HG02943 (cell line): ENCODE measurements around the gene PHC2.
"Not testable (repeated sequence)": the region's sequence is repeated elsewhere in the genome, so short reads cannot be mapped to it uniquely, and the experiment has no call there.

Source experiments
- ATAC-seq: cut with Tn5 transposase; IDR thresholded peaks from one replicate; pipeline ENCODE4 v1.9.1; 2021; ENCODE audit warnings: mild to moderate bottlenecking, low read depth, moderate library complexity; ENCODE audit not compliant: unreplicated experiment

PHC2 gene

GRCh38 chr1:33299461-33300155 lies 131.3 kb downstream of the PHC2 start:
- no peak for ATAC-seq

DNA sequence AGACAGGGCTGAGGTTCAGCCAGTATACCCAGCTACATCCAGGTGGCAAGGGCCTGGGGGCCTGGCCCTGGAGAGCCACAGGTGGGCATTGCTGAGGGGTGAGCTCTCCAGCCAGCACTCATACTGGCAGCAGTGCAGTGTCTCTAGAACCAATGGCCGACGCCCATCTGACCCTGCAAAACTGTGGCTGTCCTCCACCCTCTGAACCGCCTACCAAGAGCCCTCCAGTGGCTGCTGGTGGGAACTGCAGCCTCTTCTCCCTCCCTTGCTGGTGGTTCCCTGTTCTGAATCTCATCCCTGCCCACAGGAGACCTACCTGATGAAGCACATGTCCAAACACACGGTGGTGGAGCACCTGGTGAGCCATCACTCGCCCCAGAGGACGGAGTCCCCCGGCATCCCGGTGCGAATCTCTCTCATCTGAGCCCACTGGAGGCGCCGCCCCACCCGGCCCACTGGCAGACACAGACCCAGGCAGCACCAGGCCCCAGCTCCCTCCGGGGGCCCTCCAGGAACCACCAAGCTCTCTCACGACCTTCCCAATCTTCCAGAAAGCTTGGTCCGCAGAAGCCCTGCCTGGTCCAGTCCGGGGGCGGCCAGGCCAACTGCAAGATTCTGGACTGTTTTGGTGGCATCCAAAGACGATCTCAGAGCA lies 132.1 kb downstream of the PHC2 start:
- ATAC-seq: no peak

GRCh38 chr1:33297911-33298622 lies 132.8 kb downstream of the PHC2 start:
- no peak for ATAC-seq

GRCh38 chr1:33296824-33297223 lies 134.1 kb downstream of the PHC2 start:
- ATAC-seq: no peak

DNA sequence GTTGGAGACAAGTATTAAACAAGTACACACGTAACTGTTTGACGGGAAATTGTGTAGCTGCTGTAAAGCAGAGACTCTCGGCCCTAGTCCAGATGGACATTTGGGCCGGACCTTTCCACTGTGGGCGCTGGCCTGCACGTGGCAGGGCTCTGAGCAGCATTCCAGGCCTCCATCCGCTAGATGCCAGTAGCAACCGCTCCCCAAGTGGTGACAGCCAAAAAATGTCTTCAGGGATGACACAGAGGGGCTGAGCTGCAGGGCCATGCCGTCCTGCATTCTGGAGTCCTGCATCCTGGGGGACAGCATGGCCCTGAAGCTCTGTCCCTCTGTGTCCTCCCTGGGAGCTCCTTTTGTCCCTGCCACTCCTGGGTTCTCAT lies 134.8 kb downstream of the PHC2 start:
- ATAC-seq: no peak

- ATAC-seq: peak; percentile 84
Observed at GRCh38 chr1:33295450-33296081, 135.3 kb downstream of the PHC2 start.

DNA sequence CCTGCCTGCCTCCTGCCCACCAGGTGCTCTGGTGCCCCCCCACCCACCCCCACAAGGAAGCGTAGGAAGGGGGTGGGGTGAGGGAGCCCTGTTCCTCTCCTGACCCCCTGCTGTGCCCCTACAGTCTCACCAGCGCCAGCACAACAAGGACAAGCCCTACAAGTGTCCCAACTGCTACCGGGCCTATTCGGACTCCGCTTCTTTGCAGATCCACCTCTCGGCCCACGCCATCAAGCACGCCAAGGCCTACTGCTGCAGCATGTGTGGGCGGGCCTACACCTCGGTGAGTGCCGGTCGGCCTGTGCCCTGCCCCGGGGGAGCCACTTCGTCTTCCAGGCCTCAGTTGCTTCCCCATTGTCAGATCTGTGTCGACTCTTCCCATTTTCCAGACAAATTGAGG lies 135.9 kb downstream of the PHC2 start:
- no peak for ATAC-seq

DNA sequence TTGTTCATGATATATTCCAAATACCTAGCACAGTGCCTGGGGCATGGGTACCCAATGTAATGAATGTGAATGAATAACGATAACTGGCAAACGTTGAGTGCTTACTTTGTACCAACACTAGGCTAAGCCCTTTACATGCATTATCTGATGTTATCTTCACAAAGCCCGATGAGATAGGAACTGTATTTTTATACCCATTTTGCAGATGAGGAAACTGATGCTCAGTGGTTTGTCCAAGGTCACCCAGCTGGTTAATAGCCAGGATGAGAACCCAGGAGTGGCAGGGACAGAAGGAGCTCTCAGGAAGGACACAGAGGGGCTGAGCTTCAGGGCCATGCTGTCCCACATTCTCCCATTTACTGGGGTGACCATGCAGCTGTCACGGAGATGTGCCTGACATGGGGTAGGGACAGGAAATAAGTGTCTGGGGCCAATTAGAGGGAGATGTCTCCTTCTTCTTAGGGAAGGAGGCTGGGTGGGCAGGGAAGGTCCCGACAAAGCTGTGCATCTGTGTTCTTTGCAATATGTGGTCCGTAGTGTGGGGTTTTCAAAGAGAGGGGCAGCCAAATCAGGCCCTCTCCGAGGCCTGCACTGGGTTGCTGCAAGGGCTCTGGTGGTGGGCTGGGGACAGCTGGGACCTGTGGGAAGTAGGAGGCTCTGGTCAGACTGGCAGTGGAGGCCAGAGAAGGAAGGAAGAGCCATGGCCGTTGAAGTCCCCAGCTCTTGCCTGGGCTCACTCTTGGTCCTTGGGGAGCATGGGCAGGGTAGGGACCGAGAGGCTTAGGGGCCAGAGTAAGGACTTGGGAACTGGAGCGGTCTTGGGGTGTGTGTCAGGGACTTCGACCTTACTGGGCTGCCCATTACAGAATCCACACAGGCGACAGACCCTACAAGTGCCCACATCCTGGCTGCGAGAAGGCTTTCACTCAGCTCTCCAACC lies 136.6 kb downstream of the PHC2 start:
- no peak for ATAC-seq

- no peak for ATAC-seq
Observed at GRCh38 chr1:33292726-33293340, 138.1 kb downstream of the PHC2 start.

- ATAC-seq: not testable (repeated sequence)
Observed at GRCh38 chr1:33290615-33291014, 140.3 kb downstream of the PHC2 start.

- ATAC-seq: no peak
Observed at GRCh38 chr1:33289858-33290154, 141.1 kb downstream of the PHC2 start.

GRCh38 chr1:33288976-33289857 lies 141.7 kb downstream of the PHC2 start:
- ATAC-seq: no peak

GRCh38 chr1:33287317-33287716 lies 143.6 kb downstream of the PHC2 start:
- ATAC-seq: no peak

GRCh38 chr1:33286451-33287185 lies 144.3 kb downstream of the PHC2 start:
- ATAC-seq: no peak

GRCh38 chr1:33284049-33284448 lies 146.8 kb downstream of the PHC2 start:
- no peak for ATAC-seq

GRCh38 chr1:33282791-33283190 lies 148.1 kb downstream of the PHC2 start:
- no peak for ATAC-seq

GRCh38 chr1:33281554-33282303 lies 149.2 kb downstream of the PHC2 start:
- ATAC-seq: no peak
